AG09319 (cell line): ENCODE measurements around the gene DCAF6.
"Not testable (repeated sequence)": the region's sequence is repeated elsewhere in the genome, so short reads cannot be mapped to it uniquely, and the experiment has no call there.

Experiments used
- DNase-seq: peaks from one replicate; pipeline ENCODE4 v3.0.0-alpha.2; 2010; ENCODE audit warnings: low read depth; ENCODE audit errors: extremely low read depth
- TF ChIP-seq, protein P1 (sequence below): IDR thresholded peaks from 2 replicates; pipeline ENCODE4 v1.5.1; 2011; ENCODE audit warnings: low read depth, mild to moderate bottlenecking, inconsistent platforms, low read length, moderate library complexity

DCAF6 gene

GRCh38 chr1:167924543-167925231 lies 11.8 kb upstream of the DCAF6 start:
- TF ChIP-seq, protein P1, sequence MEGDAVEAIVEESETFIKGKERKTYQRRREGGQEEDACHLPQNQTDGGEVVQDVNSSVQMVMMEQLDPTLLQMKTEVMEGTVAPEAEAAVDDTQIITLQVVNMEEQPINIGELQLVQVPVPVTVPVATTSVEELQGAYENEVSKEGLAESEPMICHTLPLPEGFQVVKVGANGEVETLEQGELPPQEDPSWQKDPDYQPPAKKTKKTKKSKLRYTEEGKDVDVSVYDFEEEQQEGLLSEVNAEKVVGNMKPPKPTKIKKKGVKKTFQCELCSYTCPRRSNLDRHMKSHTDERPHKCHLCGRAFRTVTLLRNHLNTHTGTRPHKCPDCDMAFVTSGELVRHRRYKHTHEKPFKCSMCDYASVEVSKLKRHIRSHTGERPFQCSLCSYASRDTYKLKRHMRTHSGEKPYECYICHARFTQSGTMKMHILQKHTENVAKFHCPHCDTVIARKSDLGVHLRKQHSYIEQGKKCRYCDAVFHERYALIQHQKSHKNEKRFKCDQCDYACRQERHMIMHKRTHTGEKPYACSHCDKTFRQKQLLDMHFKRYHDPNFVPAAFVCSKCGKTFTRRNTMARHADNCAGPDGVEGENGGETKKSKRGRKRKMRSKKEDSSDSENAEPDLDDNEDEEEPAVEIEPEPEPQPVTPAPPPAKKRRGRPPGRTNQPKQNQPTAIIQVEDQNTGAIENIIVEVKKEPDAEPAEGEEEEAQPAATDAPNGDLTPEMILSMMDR = no peak

GRCh38 chr1:167926486-167926997 lies 9.9 kb upstream of the DCAF6 start:
- no peak for DNase-seq
- TF ChIP-seq, protein P1 = no peak

More at GRCh38 chr1:167924543-167925231, 11.8 kb upstream of the DCAF6 start:
- DNase-seq = no peak

DNA sequence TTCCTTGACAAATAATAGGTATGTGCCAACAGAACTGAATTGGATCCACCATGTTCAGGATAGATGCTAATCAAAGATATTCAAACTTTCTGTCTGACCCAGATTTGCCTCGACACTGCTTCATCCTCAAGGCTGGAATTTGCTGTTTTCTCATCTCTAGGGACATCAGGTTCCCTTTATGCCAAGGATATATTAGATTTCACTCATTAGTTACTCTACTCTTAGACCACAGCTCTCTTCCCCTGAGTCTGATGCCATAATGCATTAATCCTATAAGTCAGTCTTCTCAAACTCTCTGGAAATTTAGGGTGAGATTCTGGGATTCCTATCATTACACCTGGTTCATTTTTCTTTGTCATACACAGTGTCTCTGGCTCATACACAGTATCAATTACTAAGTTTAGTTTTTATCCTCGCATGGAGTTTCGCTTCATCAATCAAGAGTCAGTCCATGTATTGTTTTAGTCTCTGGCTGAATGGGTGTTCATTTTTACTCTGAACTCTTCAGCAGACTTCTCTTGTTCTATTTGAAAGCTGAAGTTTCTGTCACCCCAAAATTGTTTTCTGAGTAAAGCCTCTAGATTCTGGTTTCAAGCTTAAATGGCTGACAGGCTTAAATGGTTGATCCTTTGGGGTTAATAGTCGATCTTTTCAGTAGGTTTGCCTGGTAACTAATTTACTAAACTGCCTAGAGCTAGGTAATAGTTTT lies 9.3 kb upstream of the DCAF6 start:
- DNase-seq = no peak
- TF ChIP-seq, protein P1 = no peak

DNA sequence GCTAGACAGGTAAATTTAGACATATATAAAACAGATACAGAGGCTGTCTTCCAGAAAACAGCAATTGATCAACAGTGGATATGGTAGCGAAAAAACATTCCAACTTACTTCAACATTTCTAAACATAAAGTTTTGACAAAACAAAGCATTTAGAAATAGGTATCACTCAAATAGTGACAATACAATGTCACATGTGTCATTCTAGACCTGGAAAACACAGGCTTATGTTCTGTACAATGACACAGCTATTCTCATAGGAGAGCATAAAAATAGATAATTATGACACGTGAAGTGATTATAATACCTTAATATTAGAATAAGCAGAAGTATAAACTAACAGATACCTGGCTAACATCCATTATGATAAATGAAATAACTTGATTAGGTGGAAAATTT lies 8.0 kb upstream of the DCAF6 start:
- DNase-seq = no peak
- TF ChIP-seq, protein P1 = no peak

- not testable (repeated sequence) for DNase-seq
Observed at GRCh38 chr1:167928919-167929318, 7.6 kb upstream of the DCAF6 start.

GRCh38 chr1:167929725-167930124 lies 6.8 kb upstream of the DCAF6 start:
- no peak for DNase-seq
- TF ChIP-seq, protein P1 = no peak

- TF ChIP-seq, protein P1 = no peak
- DNase-seq = no peak
Observed at GRCh38 chr1:167933788-167934187, 2.7 kb upstream of the DCAF6 start.
